K562 (cell line): ENCODE measurements around the gene MAST3. TPM values are rescaled to one million over a fixed set of nuclear protein-coding genes. Genes with fewer than 3 reads are reported as not detected.

Experiments
- HDAC2 ChIP-seq: fragments of 450-650 bp; IDR thresholded peaks from 2 replicates; pipeline ENCODE4 v1.6.1; 2016; ENCODE audit warnings: mild to moderate bottlenecking
- JUND ChIP-seq, 2 experiments: IDR thresholded peaks; 2 replicates in 1 of 2; 3 replicates in 1 of 2; pipeline ENCODE4 v1.6.1; 2011; ENCODE audit warnings: borderline replicate concordance in 2 of 2, low read depth in 2 of 2, low read length in 2 of 2, improper control_type of control experiment in 1 of 2, missing biosample characterization in 1 of 2, missing genetic modification characterization in 1 of 2, missing genetic modification reagents in 1 of 2
- L3MBTL2 ChIP-seq: fragments of 450-650 bp; IDR thresholded peaks from 2 replicates; pipeline ENCODE4 v1.6.1; 2016; ENCODE audit warnings: mild to moderate bottlenecking, moderate library complexity
- MAZ ChIP-seq, 2 experiments: fragments of 450-650 bp in 1 of 2; sonication (generic) in 1 of 2; formaldehyde crosslinking; IDR thresholded peaks in 1 of 2; conservative IDR thresholded peaks in 1 of 2; 2 replicates each; pipeline versions ENCODE4 v1.4.0 to v1.5.0; 2020; ENCODE audit warnings: mild to moderate bottlenecking in 1 of 2, missing genetic modification reagents in 1 of 2
- SAP30 ChIP-seq: fragments of 200-600 bp; sonication (generic); IDR thresholded peaks from 2 replicates; pipeline ENCODE4 v1.6.1; 2012; ENCODE audit warnings: borderline replicate concordance, low read depth, mild to moderate bottlenecking, moderate library complexity, low read length, control low read depth, inconsistent platforms; ENCODE audit not compliant: insufficient read depth, poor library complexity, severe bottlenecking
- SUPT5H ChIP-seq: fragments of 450-650 bp; IDR thresholded peaks from 2 replicates; pipeline ENCODE4 v1.6.1; 2016
- ZNF407 ChIP-seq: fragments of 450-650 bp; IDR thresholded peaks from 2 replicates; pipeline ENCODE4 v1.6.1; 2016; ENCODE audit warnings: low read depth
- ZNF592 ChIP-seq: fragments of 450-650 bp; IDR thresholded peaks from 2 replicates; pipeline ENCODE4 v1.6.1; 2017; ENCODE audit warnings: antibody characterized with exemption, mild to moderate bottlenecking
- ZZZ3 ChIP-seq: fragments of 450-650 bp; IDR thresholded peaks from 2 replicates; pipeline ENCODE4 v1.6.1; 2016; ENCODE audit warnings: antibody characterized with exemption, mild to moderate bottlenecking, moderate library complexity
- polyA plus RNA-seq, 8 experiments: library from polyadenylated mRNA; depleted of rRNA in 4 of 8; stranded (reverse) in 5 of 8; unstranded in 3 of 8; fragments of >200 nt; fragmentation: Nextera tagmentation in 2 of 8; fragmentation: Illumina TruSeq in 1 of 8; extraction: Ambion mirVana in 2 of 8; extraction: Trizol in 1 of 8; gene quantifications; 2 replicates each; pipeline versions ENCODE4 v1.2.1 to v1.2.3, GENCODE V29; 2011 to 2014; ENCODE audit warnings: inconsistent platforms in 1 of 8, missing spikeins in 1 of 8
- total RNA-seq, 7 experiments: library from RNA; depleted of rRNA in 6 of 7; stranded (reverse); fragments of >200 nt in 6 of 7; fragmentation: Illumina TruSeq in 2 of 7; extraction: Trizol in 2 of 7; gene quantifications; 2 replicates each; pipeline versions ENCODE4 v1.2.1 to v1.2.3, GENCODE V29; 2011 to 2021; ENCODE audit warnings: low replicate concordance in 1 of 7
- TF ChIP-seq, protein P1 (sequence below): fragments of 250-450 bp; sonication (Bioruptor Pico); IDR thresholded peaks from 2 replicates; pipeline ENCODE4 v1.4.0; 2020; ENCODE audit warnings: mild to moderate bottlenecking, moderate library complexity, borderline replicate concordance

The MAST3 gene
- total and polyA plus RNA-seq, 9 of the 15 experiments (the other 6 are each of a cell fraction or from before 2014, with no cell fraction given): 0.94 to 9.9 (median 2.4) TPM

- TF ChIP-seq ZNF592 (0 out of 2 replicates have a peak, but pooled peaks have one; percentile 39), SUPT5H (peak; percentile 85), HDAC2 (0 out of 2 replicates have a peak, but pooled peaks have one; percentile 40), L3MBTL2 (peak; percentile 86), ZNF407 (no peak), SAP30 (peak; percentile 48), ZZZ3 (no peak), JUND (IDR thresholded peaks at IDR 0.05; ENCODE audit: borderline replicate concordance, low read depth, low read length) (0 out of 2 replicates have a peak, but pooled peaks have one; percentile 5), JUND (tag; IDR thresholded peaks at IDR 0.05; ENCODE audit: borderline replicate concordance, low read depth, low read length) (no peak), MAZ (CRISPR knock-in tag; conservative IDR thresholded peaks at IDR 0.05 in 1 of 2, IDR thresholded peaks at IDR 0.05 in 1 of 2) (peak in 1 of 2 experiments; percentile 43; a peak in 2 of 4 replicates)
- TF ChIP-seq, protein P1, sequence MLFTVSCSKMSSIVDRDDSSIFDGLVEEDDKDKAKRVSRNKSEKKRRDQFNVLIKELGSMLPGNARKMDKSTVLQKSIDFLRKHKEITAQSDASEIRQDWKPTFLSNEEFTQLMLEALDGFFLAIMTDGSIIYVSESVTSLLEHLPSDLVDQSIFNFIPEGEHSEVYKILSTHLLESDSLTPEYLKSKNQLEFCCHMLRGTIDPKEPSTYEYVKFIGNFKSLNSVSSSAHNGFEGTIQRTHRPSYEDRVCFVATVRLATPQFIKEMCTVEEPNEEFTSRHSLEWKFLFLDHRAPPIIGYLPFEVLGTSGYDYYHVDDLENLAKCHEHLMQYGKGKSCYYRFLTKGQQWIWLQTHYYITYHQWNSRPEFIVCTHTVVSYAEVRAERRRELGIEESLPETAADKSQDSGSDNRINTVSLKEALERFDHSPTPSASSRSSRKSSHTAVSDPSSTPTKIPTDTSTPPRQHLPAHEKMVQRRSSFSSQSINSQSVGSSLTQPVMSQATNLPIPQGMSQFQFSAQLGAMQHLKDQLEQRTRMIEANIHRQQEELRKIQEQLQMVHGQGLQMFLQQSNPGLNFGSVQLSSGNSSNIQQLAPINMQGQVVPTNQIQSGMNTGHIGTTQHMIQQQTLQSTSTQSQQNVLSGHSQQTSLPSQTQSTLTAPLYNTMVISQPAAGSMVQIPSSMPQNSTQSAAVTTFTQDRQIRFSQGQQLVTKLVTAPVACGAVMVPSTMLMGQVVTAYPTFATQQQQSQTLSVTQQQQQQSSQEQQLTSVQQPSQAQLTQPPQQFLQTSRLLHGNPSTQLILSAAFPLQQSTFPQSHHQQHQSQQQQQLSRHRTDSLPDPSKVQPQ: no peak
Measured at GRCh38 chr19:18173572-18174288, 76.2 kb downstream of the MAST3 start, which contains the start of gene IFI30 (continued).
